ENCODE data around the gene DYRK1A.

GRCh38 chr21:37375866-37376574, 9.4 kb downstream of the DYRK1A start:
- TF ChIP-seq, protein P1, sequence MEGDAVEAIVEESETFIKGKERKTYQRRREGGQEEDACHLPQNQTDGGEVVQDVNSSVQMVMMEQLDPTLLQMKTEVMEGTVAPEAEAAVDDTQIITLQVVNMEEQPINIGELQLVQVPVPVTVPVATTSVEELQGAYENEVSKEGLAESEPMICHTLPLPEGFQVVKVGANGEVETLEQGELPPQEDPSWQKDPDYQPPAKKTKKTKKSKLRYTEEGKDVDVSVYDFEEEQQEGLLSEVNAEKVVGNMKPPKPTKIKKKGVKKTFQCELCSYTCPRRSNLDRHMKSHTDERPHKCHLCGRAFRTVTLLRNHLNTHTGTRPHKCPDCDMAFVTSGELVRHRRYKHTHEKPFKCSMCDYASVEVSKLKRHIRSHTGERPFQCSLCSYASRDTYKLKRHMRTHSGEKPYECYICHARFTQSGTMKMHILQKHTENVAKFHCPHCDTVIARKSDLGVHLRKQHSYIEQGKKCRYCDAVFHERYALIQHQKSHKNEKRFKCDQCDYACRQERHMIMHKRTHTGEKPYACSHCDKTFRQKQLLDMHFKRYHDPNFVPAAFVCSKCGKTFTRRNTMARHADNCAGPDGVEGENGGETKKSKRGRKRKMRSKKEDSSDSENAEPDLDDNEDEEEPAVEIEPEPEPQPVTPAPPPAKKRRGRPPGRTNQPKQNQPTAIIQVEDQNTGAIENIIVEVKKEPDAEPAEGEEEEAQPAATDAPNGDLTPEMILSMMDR (IDR thresholded peaks at IDR 0.05): no peak
- TF ChIP-seq EZH2phosphoT487 (IDR thresholded peaks at IDR 0.05): no peak
- no peak for TF ChIP-seq EZH2 (IDR thresholded peaks at IDR 0.05)

Measured in neural progenitor cell (in vitro differentiated cells).